Adrenal gland (tissue), 5 donors: Measurements from ENCODE around the gene CC2D2A.

ENCODE experiments used
- POLR2A ChIP-seq, 2 donors: fragments of 450-650 bp; IDR thresholded peaks; one replicate each; pipeline ENCODE4 v1.6.1; 2017; ENCODE audit warnings: antibody characterized with exemption in 2 of 2, mild to moderate bottlenecking in 2 of 2, moderate library complexity in 1 of 2
- TF ChIP-seq, protein P1 (sequence below), 6 experiments: fragments of 450-650 bp in 4 of 6; fragments of 200-600 bp in 2 of 6; sonication (generic) in 1 of 6; IDR thresholded peaks; 1 replicate in 5 of 6; 2 replicates in 1 of 6; pipeline versions ENCODE4 v1.5.1 to v1.8.0; 2016 to 2021; ENCODE audit warnings: antibody characterized with exemption in 6 of 6, mild to moderate bottlenecking in 2 of 6, moderate library complexity in 1 of 6
- donor health status: DM: no; HTN: no; CAD: no.

GRCh38 chr4:15444879-15445547, 24.7 kb upstream of the CC2D2A start:
- TF ChIP-seq, protein P1, sequence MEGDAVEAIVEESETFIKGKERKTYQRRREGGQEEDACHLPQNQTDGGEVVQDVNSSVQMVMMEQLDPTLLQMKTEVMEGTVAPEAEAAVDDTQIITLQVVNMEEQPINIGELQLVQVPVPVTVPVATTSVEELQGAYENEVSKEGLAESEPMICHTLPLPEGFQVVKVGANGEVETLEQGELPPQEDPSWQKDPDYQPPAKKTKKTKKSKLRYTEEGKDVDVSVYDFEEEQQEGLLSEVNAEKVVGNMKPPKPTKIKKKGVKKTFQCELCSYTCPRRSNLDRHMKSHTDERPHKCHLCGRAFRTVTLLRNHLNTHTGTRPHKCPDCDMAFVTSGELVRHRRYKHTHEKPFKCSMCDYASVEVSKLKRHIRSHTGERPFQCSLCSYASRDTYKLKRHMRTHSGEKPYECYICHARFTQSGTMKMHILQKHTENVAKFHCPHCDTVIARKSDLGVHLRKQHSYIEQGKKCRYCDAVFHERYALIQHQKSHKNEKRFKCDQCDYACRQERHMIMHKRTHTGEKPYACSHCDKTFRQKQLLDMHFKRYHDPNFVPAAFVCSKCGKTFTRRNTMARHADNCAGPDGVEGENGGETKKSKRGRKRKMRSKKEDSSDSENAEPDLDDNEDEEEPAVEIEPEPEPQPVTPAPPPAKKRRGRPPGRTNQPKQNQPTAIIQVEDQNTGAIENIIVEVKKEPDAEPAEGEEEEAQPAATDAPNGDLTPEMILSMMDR (IDR thresholded peaks at IDR 0.05): no peak
- no peak for TF ChIP-seq POLR2A (IDR thresholded peaks at IDR 0.05)
